Measurements from ENCODE around the gene COL7A1. TPM values are rescaled to one million over a fixed set of nuclear protein-coding genes. Genes with fewer than 3 reads are reported as not detected.

Gene COL7A1
- total RNA-seq, 1 experiment from 2014 or later = 40.0 TPM

DNA sequence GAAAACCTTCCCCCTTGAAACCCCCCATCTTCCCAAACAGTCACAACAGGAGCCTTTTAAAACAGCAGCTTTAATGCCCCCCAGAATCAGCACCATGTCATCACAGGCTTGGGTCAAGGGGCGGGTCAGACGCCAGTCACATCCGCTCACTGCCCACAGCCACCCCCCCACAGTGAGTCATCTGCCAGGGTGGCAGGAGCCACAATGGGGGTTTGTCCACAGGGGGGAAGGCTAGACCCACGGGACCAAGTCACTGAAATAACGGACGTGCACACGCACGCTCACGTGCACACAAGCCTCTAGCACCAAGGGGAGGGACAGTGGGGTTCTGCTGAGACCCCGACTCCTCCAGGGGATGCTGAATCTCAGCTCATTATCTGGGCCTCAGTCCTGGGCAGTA is 31.1 kb downstream of the COL7A1 start:
- H3K4me3 ChIP-seq (ENCODE audit: low read depth in 2 of 2, low read length in 2 of 2) = no peak overlapping the region
- no peak for TF ChIP-seq TCF7L2 (IDR thresholded peaks at IDR 0.05; ENCODE audit: low read depth, low read length)
- TF ChIP-seq POLR2AphosphoS5 (IDR thresholded peaks at IDR 0.05; ENCODE audit: low read depth, low read length) = no peak
- no peak for TF ChIP-seq SIN3A (IDR thresholded peaks at IDR 0.05; ENCODE audit: borderline replicate concordance, insufficient read depth, low read depth, low read length)
- TF ChIP-seq, protein P1, sequence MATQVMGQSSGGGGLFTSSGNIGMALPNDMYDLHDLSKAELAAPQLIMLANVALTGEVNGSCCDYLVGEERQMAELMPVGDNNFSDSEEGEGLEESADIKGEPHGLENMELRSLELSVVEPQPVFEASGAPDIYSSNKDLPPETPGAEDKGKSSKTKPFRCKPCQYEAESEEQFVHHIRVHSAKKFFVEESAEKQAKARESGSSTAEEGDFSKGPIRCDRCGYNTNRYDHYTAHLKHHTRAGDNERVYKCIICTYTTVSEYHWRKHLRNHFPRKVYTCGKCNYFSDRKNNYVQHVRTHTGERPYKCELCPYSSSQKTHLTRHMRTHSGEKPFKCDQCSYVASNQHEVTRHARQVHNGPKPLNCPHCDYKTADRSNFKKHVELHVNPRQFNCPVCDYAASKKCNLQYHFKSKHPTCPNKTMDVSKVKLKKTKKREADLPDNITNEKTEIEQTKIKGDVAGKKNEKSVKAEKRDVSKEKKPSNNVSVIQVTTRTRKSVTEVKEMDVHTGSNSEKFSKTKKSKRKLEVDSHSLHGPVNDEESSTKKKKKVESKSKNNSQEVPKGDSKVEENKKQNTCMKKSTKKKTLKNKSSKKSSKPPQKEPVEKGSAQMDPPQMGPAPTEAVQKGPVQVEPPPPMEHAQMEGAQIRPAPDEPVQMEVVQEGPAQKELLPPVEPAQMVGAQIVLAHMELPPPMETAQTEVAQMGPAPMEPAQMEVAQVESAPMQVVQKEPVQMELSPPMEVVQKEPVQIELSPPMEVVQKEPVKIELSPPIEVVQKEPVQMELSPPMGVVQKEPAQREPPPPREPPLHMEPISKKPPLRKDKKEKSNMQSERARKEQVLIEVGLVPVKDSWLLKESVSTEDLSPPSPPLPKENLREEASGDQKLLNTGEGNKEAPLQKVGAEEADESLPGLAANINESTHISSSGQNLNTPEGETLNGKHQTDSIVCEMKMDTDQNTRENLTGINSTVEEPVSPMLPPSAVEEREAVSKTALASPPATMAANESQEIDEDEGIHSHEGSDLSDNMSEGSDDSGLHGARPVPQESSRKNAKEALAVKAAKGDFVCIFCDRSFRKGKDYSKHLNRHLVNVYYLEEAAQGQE (IDR thresholded peaks at IDR 0.05; ENCODE audit: insufficient read depth in 1 of 2, low read depth in 2 of 2, low read length in 1 of 2) = no peak
- TF ChIP-seq, protein P2, sequence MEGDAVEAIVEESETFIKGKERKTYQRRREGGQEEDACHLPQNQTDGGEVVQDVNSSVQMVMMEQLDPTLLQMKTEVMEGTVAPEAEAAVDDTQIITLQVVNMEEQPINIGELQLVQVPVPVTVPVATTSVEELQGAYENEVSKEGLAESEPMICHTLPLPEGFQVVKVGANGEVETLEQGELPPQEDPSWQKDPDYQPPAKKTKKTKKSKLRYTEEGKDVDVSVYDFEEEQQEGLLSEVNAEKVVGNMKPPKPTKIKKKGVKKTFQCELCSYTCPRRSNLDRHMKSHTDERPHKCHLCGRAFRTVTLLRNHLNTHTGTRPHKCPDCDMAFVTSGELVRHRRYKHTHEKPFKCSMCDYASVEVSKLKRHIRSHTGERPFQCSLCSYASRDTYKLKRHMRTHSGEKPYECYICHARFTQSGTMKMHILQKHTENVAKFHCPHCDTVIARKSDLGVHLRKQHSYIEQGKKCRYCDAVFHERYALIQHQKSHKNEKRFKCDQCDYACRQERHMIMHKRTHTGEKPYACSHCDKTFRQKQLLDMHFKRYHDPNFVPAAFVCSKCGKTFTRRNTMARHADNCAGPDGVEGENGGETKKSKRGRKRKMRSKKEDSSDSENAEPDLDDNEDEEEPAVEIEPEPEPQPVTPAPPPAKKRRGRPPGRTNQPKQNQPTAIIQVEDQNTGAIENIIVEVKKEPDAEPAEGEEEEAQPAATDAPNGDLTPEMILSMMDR (IDR thresholded peaks at IDR 0.05) = no peak
- DNase-seq (ENCODE audit: low read depth, low spot score) = no peak
- ChIA-PET CTCF (interaction anchor here (0.7 kb wide), 1 partner anchor 128 kb away, joined by 3 read pairs; no protein-coding TSS in a partner anchor), POLR2A (no interaction called here)
- no TSS peak for BruUV-seq (replicated peaks)
- H3K4me1 ChIP-seq (ENCODE audit: control insufficient read depth, insufficient read depth, low read length) = peaks cover 11% of the 10 kb centered on the region
- in situ Hi-C loops (cut with HindIII; ENCODE audit: low pct_unique_long_range_greater_than_20kb, low sequenced_read_pairs) = no loop called here
- no peaks in the 10 kb centered on the region for H3K9me3 ChIP-seq (ENCODE audit: control insufficient read depth, insufficient read depth, low read depth, low read length)
- no peak overlapping the region for H3K27ac ChIP-seq (ENCODE audit: low read length)
- ATAC-seq = peak; percentile 61
- intact Hi-C loops (cut with micrococcal nuclease; ENCODE audit: unreplicated experiment) = no loop called here
- H3K27me3 ChIP-seq (ENCODE audit: control insufficient read depth, insufficient read depth, low read length) = no peaks in the 10 kb centered on the region
- H3K36me3 ChIP-seq (ENCODE audit: control insufficient read depth, insufficient read depth, low read length) = no peaks in the 10 kb centered on the region

DNA sequence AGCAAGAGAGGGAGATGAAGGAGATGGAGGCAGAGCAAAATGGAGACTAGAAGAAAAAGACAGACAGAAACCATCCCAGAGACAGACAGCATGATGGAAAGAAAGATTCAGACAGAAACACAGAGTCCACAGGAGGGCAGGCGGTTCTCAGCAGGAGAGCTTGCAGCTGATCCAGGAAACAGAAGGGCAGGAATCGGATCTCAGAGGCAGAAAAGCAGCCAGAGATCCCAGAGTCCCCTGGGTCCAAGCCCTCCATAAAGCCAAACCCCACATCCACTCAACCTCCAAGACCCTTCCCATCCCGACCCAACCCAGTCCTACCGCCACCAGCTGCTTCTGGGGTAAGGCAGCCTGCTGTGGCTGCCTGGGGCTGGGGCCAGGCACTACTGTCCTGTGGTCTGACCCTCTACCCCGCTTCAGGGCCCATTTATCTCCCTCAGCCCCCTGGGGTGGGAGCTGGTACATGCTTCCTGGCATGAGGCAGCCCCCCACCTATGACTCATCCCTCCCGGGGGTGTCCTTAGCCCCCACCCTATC is 31.7 kb downstream of the COL7A1 start, which contains the start of gene UCN2:
UCN2 (minus strand) TSS at position 400 of the 537 bp plus-strand sequence. CDS start 657 bp downstream, outside the sequence.
- ATAC-seq (no peak), DNase-seq (ENCODE audit: low read depth, low spot score) (no peak)
- in situ Hi-C loops (cut with HindIII; ENCODE audit: low pct_unique_long_range_greater_than_20kb, low sequenced_read_pairs) (no loop called here), intact Hi-C loops (cut with micrococcal nuclease; ENCODE audit: unreplicated experiment) (no loop called here)
- peaks cover 11% of the 10 kb centered on the region for H3K4me1 ChIP-seq (ENCODE audit: control insufficient read depth, insufficient read depth, low read length)
- H3K36me3 ChIP-seq (ENCODE audit: control insufficient read depth, insufficient read depth, low read length) = no peaks in the 10 kb centered on the region
- H3K27me3 ChIP-seq (ENCODE audit: control insufficient read depth, insufficient read depth, low read length) = no peaks in the 10 kb centered on the region
- H3K27ac ChIP-seq (ENCODE audit: low read length) = no peak within 1 kb of the TSS
- no peak within 1 kb of the TSS for H3K4me3 ChIP-seq (ENCODE audit: low read depth in 2 of 2, low read length in 2 of 2)
- BruUV-seq (replicated peaks) = no TSS peak
- no peaks in the 10 kb centered on the region for H3K9me3 ChIP-seq (ENCODE audit: control insufficient read depth, insufficient read depth, low read depth, low read length)
- TF ChIP-seq SIN3A (IDR thresholded peaks at IDR 0.05; ENCODE audit: borderline replicate concordance, insufficient read depth, low read depth, low read length) (no peak), POLR2AphosphoS5 (IDR thresholded peaks at IDR 0.05; ENCODE audit: low read depth, low read length) (no peak)
- CTCF ChIA-PET = interaction anchor here (0.7 kb wide), 1 partner anchor 127 kb away, joined by 3 read pairs; no protein-coding TSS in a partner anchor
- POLR2A ChIA-PET = no interaction called here
